Stimulated activated CD8-positive, alpha-beta memory T cell treated with anti-CD3 and anti-CD28 coated beads, Interleukin-12 subunit alpha, Interleukin-12 subunit beta, amount 100 ng/mL, for 24 hours (primary cell): ENCODE measurements around the gene ZNF605.
"Not testable (repeated sequence)": the region's sequence is repeated elsewhere in the genome, so short reads cannot be mapped to it uniquely, and the experiment has no call there.

Source experiments
- DNase-seq: peaks from one replicate; pipeline ENCODE4 v3.0.0-alpha.2; 2020; ENCODE audit errors: extremely low read depth

ZNF605 gene

GRCh38 chr12:132948146-132949066, 7.7 kb downstream of the ZNF605 start:
- no peak for DNase-seq

DNA sequence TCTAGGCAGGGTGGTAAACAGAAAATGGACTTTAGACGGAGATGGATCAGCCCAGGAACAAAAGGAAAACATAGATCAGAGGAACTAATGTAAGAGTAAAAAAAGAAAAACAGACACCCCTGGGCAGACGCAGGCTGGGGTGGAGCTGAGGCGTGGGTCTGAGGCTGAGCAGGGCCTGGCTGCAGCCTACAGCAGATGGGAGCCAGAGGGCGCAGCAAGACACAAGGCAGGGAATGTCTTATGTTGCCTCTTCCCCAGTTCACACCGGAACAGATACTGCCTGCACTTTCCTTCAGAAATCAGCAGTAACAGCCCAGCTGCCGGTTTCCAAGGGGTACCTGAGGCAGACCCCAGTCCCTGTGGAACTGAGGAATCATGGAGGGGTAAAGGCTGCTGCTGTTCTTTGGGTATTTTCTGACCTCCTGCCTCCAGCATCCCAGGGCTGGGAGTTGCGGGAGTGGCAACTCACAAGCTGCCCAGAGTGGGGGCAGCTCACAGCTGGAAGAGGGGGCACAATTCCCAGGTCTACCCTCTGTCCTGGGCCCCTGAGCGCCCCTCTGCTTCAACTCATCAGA, 9.8 kb downstream of the ZNF605 start:
- DNase-seq = no peak

GRCh38 chr12:132945806-132946205, 10.3 kb downstream of the ZNF605 start:
- no peak for DNase-seq

- no peak for DNase-seq
Measured at GRCh38 chr12:132942611-132943010, 13.5 kb downstream of the ZNF605 start.

DNA sequence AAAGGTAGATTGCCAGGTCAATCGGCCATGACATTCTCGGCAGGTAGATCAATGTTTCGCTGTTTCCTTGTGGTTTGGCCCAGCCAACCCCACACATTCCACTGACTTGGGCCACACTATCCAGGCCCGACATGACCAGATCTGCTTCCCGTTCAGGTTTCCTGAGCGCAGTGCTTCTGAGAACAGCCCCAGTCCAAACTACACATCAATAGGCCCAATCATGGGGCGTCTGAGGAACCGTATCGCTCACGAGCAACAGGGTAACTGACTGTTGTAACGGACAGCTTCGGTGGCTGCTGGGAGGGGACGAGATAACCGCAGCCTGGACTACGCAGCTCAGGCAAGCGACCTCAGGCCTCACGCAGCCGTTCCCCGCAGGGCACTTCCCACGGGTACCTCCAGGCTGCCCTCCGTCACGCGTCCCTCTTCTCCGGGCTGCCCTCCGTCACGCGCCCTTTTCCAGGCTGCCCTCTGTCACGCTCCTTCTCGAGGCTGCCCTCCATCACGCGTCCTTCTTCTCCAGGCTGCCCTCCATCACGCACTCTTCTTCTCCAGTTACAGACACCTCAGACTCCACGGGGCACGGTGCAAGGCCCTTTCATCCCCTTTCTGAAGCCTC, 14.7 kb downstream of the ZNF605 start:
- no peak for DNase-seq

GRCh38 chr12:132940071-132940719, 15.9 kb downstream of the ZNF605 start:
- no peak for DNase-seq

DNA sequence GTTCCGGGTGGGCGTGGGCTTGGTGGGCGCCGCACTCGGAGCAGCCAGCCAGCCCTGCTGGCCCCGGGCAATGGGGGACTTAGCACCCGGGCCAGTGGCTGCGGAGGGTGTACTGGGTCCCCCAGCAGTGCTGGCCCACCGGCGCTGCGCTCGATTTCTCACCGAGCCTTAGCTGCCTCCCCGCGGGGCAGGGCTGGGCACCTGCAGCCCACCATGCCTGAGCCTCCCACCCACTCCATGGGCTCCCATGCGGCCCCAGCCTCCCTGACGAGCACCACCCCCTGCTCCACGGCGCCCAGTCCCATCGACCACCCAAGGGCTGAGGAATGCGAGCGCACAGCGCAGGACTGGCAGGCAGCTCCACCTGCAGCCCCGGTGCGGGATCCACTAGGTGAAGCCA, 17.3 kb downstream of the ZNF605 start:
- DNase-seq = not testable (repeated sequence)

- no peak for DNase-seq
Measured at GRCh38 chr12:132937476-132937875, 18.6 kb downstream of the ZNF605 start.

- DNase-seq = not testable (repeated sequence)
Measured at GRCh38 chr12:132936921-132937320, 19.2 kb downstream of the ZNF605 start.

- DNase-seq = no peak
Measured at GRCh38 chr12:132936163-132936562, 19.9 kb downstream of the ZNF605 start.

- no peak for DNase-seq
Measured at GRCh38 chr12:132926415-132926833, 29.7 kb downstream of the ZNF605 start.

DNA sequence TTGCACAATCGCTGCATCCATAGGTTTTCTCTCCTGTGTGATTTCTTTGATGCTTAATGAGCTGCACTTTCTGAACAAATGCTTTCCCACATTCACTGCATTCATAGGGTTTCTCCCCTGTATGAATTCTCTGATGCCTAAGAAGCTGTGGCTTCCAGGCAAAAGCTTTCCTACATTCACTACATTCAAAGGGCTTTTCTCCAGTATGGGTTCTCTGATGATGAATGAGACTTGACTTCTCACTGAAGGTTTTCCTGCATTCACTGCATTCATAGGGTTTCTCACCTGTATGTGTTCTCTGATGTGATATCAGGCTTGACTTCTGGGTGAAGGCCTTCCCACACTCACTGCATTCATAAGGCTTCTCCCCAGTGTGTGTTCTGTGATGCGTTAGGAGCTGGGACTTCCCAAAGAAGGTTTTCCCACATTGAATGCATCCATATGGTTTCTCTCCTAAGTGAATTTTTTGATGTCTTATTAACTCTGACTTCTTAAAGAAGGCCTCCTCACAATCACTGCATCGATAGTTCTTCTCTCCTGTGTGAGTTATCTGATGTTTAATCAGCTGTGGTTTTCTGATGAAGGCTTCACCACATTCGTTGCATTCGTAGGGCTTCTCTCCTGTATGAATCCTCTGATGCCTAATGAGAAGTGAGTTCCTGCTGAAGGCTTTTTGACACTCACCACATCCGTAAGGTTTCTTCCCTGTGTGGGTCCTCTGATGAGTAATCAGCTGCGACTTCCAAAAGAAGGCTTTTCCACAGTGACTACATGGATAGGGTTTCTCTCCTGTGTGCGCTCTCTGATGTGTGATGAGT, 30.3 kb downstream of the ZNF605 start:
- no peak for DNase-seq

GRCh38 chr12:132924356-132924755, 31.8 kb downstream of the ZNF605 start:
- DNase-seq = no peak

DNA sequence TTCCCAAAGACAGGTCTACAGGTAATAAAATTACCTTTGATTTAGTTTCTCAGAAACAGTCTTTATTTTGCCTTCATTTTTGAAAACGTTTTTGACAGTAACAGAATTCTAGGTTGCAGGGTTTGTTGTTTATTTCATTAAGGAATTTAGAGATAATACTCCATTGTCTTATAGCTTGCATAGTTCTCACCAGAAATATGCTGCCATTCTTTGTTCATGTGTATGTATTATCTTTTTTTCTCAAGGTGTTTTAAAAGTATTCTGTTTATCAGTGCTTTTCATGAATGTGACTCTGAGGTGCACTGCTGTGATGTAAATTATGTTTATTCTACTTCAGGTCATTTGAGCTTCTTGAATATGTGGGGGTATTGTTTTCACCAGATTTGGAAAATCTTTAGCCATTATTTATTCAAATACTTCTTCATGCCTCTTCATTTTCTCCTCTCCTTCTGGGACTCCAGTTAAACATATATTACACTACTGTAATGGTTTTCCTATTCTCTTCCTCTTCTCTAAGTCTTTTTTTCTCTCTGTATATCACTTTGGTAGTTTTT, 32.7 kb downstream of the ZNF605 start:
- DNase-seq = no peak

DNA sequence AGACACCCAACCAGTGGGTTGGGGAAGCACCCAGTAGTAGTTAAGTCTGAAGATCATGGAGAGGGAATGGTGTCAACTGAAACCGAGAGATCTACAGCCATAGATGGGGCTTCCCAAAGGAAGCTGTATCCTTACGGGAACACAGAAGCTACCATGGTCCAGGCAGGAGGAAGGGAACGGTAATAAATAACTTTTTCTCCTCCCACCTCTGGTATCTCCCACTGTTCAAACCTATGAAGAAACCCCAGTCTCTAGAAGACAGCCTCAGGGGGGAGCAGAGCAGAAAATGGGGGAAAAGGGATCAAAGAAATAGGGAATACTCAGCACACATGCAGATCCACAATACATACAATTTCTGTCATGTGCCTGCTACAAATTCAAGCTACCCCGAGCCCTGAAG, 33.4 kb downstream of the ZNF605 start:
- no peak for DNase-seq

- DNase-seq = no peak
Measured at GRCh38 chr12:132921685-132922084, 34.4 kb downstream of the ZNF605 start.

GRCh38 chr12:132918680-132919079, 37.4 kb downstream of the ZNF605 start:
- DNase-seq = no peak

DNA sequence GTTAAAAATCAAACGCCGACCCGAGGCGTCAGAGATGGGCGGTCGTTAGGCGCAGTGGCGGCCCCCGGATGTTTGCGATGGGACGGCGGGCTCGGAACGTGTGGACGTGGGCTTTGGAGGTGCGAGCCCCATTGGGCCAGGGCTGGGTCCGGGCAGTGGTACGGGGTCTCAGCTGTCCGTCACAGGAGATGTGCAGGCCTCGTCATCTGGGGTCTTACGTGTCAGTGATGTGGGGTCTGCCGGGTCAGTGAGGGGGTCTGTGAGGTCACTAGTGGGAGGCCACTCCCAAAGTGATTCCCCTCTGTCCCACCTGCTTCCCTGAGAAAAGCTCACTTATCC, 47.1 kb downstream of the ZNF605 start:
- DNase-seq = no peak

DNA sequence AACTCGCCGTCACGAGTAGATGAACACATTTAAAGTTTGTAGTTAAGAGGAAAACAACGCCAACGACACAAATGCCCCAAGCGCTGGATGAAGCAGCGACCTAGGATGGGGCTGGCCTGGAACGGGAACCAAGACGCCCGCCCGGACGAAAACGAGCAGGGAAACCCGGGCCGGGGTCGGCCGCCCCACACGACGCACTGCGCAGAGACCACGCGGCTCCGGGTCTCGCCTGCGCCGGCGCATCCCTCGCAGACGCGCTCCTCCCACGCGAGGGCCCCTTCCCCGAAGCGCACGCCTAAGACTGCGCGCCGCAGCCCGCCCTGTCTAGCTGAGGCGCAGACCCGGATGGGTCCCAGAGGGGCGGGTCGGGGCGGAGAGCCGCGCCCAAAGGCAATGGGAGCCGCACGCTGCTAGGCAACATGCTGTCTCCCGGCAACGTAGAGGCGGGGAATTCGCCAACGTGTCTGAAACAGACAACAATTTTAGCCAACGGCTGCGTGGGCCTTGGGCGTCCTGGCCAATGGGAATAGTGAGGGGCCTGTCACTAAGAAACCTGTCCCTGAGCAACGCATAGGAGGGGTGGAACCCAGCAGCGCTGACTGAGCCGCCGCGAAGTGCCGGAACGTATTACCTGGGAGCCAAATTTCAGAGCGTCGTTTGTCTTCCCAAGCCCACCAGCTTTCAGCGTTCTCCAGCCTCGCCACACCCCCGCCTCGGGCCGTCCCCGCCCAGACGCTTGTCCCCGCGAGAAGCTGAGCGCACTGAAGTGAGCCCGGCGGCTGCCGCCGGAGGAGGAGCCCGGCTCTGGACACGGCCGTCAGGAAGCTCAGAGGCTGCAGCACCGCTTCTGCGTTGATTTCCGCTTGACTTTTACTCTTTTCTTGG, 47.7 kb downstream of the ZNF605 start:
- peak; percentile 94 for DNase-seq

DNA sequence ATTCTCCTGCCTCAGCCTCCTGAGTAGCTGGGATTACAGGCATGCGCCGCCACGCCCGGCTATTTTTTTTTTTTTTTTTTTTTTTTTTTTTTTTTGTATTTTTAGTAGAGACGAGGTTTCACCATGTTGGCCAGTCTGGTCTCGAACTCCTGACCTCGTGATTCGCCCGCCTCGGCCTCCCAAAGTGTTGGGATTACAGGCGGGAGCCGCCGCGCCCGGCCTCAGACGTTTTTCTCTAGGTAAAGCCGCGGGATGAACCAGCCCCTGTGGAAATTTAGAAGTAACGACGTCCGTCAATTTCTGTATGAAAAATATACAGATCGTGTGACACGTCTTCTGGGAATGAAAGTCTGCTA, 48.3 kb downstream of the ZNF605 start:
- DNase-seq = not testable (repeated sequence)
